Measurements from ENCODE around the gene TRIM37.

DNA sequence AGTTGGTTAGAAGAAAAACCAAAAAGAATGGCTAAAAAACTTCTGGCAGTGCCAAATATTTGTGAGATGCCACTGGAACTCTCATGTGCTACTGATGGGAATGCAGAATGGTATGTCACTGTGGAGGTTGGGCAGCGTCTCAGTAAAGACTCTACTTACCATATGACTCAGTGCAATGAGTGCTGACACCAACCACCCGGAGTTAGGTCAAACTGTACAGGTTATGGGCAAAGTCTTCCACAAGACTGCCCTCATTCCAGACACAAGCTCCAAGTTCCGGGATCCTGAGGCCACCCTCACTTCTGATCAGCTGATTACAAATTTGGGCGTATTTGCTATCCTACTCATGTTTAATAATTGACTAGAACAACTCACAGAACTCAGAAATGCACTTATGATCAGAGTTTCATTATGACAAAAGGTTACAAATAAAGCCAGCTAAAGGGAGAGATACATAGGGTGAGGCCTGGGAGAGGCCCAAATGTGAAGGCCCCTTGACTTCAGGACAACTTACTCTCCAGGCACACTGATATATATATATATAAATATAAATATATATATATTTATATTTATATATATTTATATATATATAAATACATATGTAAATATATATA, 114.9 kb downstream of the TRIM37 start:
- TF ChIP-seq, protein P1, sequence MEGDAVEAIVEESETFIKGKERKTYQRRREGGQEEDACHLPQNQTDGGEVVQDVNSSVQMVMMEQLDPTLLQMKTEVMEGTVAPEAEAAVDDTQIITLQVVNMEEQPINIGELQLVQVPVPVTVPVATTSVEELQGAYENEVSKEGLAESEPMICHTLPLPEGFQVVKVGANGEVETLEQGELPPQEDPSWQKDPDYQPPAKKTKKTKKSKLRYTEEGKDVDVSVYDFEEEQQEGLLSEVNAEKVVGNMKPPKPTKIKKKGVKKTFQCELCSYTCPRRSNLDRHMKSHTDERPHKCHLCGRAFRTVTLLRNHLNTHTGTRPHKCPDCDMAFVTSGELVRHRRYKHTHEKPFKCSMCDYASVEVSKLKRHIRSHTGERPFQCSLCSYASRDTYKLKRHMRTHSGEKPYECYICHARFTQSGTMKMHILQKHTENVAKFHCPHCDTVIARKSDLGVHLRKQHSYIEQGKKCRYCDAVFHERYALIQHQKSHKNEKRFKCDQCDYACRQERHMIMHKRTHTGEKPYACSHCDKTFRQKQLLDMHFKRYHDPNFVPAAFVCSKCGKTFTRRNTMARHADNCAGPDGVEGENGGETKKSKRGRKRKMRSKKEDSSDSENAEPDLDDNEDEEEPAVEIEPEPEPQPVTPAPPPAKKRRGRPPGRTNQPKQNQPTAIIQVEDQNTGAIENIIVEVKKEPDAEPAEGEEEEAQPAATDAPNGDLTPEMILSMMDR (IDR thresholded peaks at IDR 0.05; ENCODE audit: control extremely low read depth in 1 of 3, insufficient read depth in 1 of 3, low read depth in 1 of 3, low read length in 3 of 3): no peak
- TF ChIP-seq POLR2A (IDR thresholded peaks at IDR 0.05; ENCODE audit: control extremely low read depth in 1 of 2, low read depth in 2 of 2, low read length in 2 of 2): no peak
- no peak for TF ChIP-seq JUND (IDR thresholded peaks at IDR 0.05; ENCODE audit: low read length)
- TF ChIP-seq GTF2F1 (IDR thresholded peaks at IDR 0.05; ENCODE audit: borderline replicate concordance, low read depth, low read length): no peak

Data from H1 (cell line).